Fibroblast of gingiva (primary cell): Measurements from ENCODE around the gene IKZF2.
A peak's percentile ranks its signal among the peaks of the same experiment; 100 is the strongest.

Source experiments
- DNase-seq: peaks from one replicate; pipeline ENCODE4 v3.0.0-alpha.2; 2011; ENCODE audit warnings: low read depth

IKZF2 gene

GRCh38 chr2:213101692-213102460, 49.5 kb downstream of the IKZF2 start:
- no peak for DNase-seq

- no peak for DNase-seq
Measured at GRCh38 chr2:213101109-213101508, 50.3 kb downstream of the IKZF2 start.

- DNase-seq = no peak
Measured at GRCh38 chr2:213098612-213099011, 52.8 kb downstream of the IKZF2 start.

- no peak for DNase-seq
Measured at GRCh38 chr2:213091765-213092164, 59.6 kb downstream of the IKZF2 start.

- DNase-seq = no peak
Measured at GRCh38 chr2:213090772-213091171, 60.6 kb downstream of the IKZF2 start.

GRCh38 chr2:213089438-213089837, 62.0 kb downstream of the IKZF2 start:
- peak; percentile 63 for DNase-seq

- no peak for DNase-seq
Measured at GRCh38 chr2:213087040-213087439, 64.4 kb downstream of the IKZF2 start.

- no peak for DNase-seq
Measured at GRCh38 chr2:213086571-213086970, 64.8 kb downstream of the IKZF2 start.

GRCh38 chr2:213086050-213086449, 65.4 kb downstream of the IKZF2 start:
- DNase-seq = no peak

- DNase-seq = no peak
Measured at GRCh38 chr2:213085538-213085937, 65.9 kb downstream of the IKZF2 start.

GRCh38 chr2:213084261-213084660, 67.2 kb downstream of the IKZF2 start:
- DNase-seq = no peak

- no peak for DNase-seq
Measured at GRCh38 chr2:213080969-213081617, 70.3 kb downstream of the IKZF2 start.

- DNase-seq = no peak
Measured at GRCh38 chr2:213079756-213080155, 71.7 kb downstream of the IKZF2 start.

GRCh38 chr2:213078686-213079085, 72.7 kb downstream of the IKZF2 start:
- DNase-seq = no peak

GRCh38 chr2:213069531-213069930, 81.9 kb downstream of the IKZF2 start:
- DNase-seq = no peak

- DNase-seq = no peak
Measured at GRCh38 chr2:213068676-213069359, 82.6 kb downstream of the IKZF2 start.

- no peak for DNase-seq
Measured at GRCh38 chr2:213067888-213068287, 83.5 kb downstream of the IKZF2 start.

- DNase-seq = no peak
Measured at GRCh38 chr2:213066443-213066743, 85.0 kb downstream of the IKZF2 start.

- peak; percentile 78 for DNase-seq
Measured at GRCh38 chr2:213065583-213066442, 85.6 kb downstream of the IKZF2 start.

GRCh38 chr2:213064099-213064498, 87.3 kb downstream of the IKZF2 start:
- no peak for DNase-seq

- DNase-seq = no peak
Measured at GRCh38 chr2:213057977-213058376, 93.4 kb downstream of the IKZF2 start.

GRCh38 chr2:213046431-213046830, 105.0 kb downstream of the IKZF2 start:
- DNase-seq = no peak
